H9 (cell line): ENCODE measurements around the gene CCL25. TPM values are rescaled to one million over a fixed set of nuclear protein-coding genes. Genes with fewer than 3 reads are reported as not detected.

ENCODE experiments used
- DNase-seq: peaks from one replicate; pipeline ENCODE4 v3.0.0-alpha.2; 2017
- H2AFZ ChIP-seq: one replicate; pipeline ENCODE4 v1.6.1; 2013; ENCODE audit warnings: mild to moderate bottlenecking, low read length, control low read depth, moderate library complexity
- H2AK5ac ChIP-seq: 2 replicates; pipeline ENCODE4 v1.6.1; 2013; ENCODE audit warnings: low read length, control low read depth, mixed read lengths; ENCODE audit not compliant: insufficient read length
- H2BK120ac ChIP-seq: one replicate; pipeline ENCODE4 v1.6.1; 2013; ENCODE audit warnings: low read depth, mild to moderate bottlenecking, low read length, control low read depth, inconsistent platforms; ENCODE audit not compliant: poor library complexity, severe bottlenecking
- H2BK12ac ChIP-seq: 2 replicates; pipeline ENCODE4 v1.6.1; 2013; ENCODE audit warnings: low read length, control low read depth, mixed read lengths, low read depth; ENCODE audit not compliant: insufficient read length
- H2BK15ac ChIP-seq: 2 replicates; pipeline ENCODE4 v1.6.1; 2013; ENCODE audit warnings: low read depth, low read length, control low read depth
- H2BK20ac ChIP-seq: one replicate; pipeline ENCODE4 v1.6.1; 2013; ENCODE audit warnings: low read depth, mild to moderate bottlenecking, low read length, control low read depth, inconsistent platforms; ENCODE audit not compliant: poor library complexity, severe bottlenecking
- H2BK5ac ChIP-seq: 2 replicates; pipeline ENCODE4 v1.6.1; 2013; ENCODE audit warnings: low read length, control low read depth, mixed read lengths; ENCODE audit not compliant: insufficient read length
- H3K14ac ChIP-seq: 2 replicates; pipeline ENCODE4 v1.6.1; 2013; ENCODE audit warnings: low read length, control low read depth; ENCODE audit not compliant: insufficient read depth
- H3K18ac ChIP-seq: 2 replicates; pipeline ENCODE4 v1.6.1; 2013; ENCODE audit warnings: low read depth, mild to moderate bottlenecking, mixed read lengths, low read length, control low read depth; ENCODE audit not compliant: insufficient read length
- H3K23ac ChIP-seq: 2 replicates; pipeline ENCODE4 v1.6.1; 2013; ENCODE audit warnings: low read length, control low read depth, mixed read lengths, low read depth; ENCODE audit not compliant: insufficient read length
- H3K23me2 ChIP-seq: 2 replicates; pipeline ENCODE4 v1.6.1; 2013; ENCODE audit warnings: low read depth, mild to moderate bottlenecking, mixed read lengths, low read length, control low read depth; ENCODE audit not compliant: insufficient read length, poor library complexity, severe bottlenecking
- H3K27ac ChIP-seq: 2 replicates; pipeline ENCODE4 v1.5.1; 2013; ENCODE audit warnings: low read length, control low read depth, mixed read lengths, low read depth; ENCODE audit not compliant: insufficient read length
- H3K27me3 ChIP-seq: 2 replicates; pipeline ENCODE4 v1.6.1; 2013; ENCODE audit warnings: low read length, control low read depth, inconsistent platforms; ENCODE audit not compliant: insufficient read depth
- H3K4ac ChIP-seq: 2 replicates; pipeline ENCODE4 v1.6.1; 2013; ENCODE audit warnings: low read depth, mild to moderate bottlenecking, control low read depth, inconsistent platforms, low read length, moderate library complexity
- H3K4me1 ChIP-seq: 2 replicates; pipeline ENCODE4 v1.6.1; 2013; ENCODE audit warnings: low read length, control low read depth, inconsistent platforms; ENCODE audit not compliant: insufficient read depth
- H3K4me2 ChIP-seq: 2 replicates; pipeline ENCODE4 v1.6.1; 2013; ENCODE audit warnings: low read length, control low read depth, mixed read lengths; ENCODE audit not compliant: insufficient read length, insufficient read depth
- H3K56ac ChIP-seq: 2 replicates; pipeline ENCODE4 v1.6.1; 2013; ENCODE audit warnings: low read depth, mild to moderate bottlenecking, mixed read lengths, low read length, control low read depth; ENCODE audit not compliant: insufficient read length
- H3K79me1 ChIP-seq: 2 replicates; pipeline ENCODE4 v1.6.1; 2013; ENCODE audit warnings: low read depth, mild to moderate bottlenecking, moderate library complexity, low read length, control low read depth, inconsistent platforms; ENCODE audit not compliant: insufficient read depth, poor library complexity, severe bottlenecking
- H3K79me2 ChIP-seq: 2 replicates; pipeline ENCODE4 v1.6.1; 2013; ENCODE audit warnings: low read length, control low read depth, inconsistent platforms; ENCODE audit not compliant: insufficient read depth
- H3K9ac ChIP-seq: 2 replicates; pipeline ENCODE4 v1.6.1; 2013; ENCODE audit warnings: low read length, control low read depth, mixed read lengths; ENCODE audit not compliant: insufficient read length; ENCODE audit errors: extremely low read depth
- H3K9me3 ChIP-seq: one replicate; pipeline ENCODE4 v1.6.1; 2013; ENCODE audit warnings: low read depth, low read length, inconsistent platforms; ENCODE audit not compliant: control insufficient read depth
- H3T11ph ChIP-seq: one replicate; pipeline ENCODE4 v1.6.1; 2013; ENCODE audit warnings: mild to moderate bottlenecking, low read length, control low read depth, inconsistent platforms
- H4K20me1 ChIP-seq: one replicate; pipeline ENCODE4 v1.6.1; 2013; ENCODE audit not compliant: control insufficient read depth, insufficient read length, insufficient read depth
- H4K5ac ChIP-seq: 2 replicates; pipeline ENCODE4 v1.6.1; 2013; ENCODE audit warnings: low read depth, mild to moderate bottlenecking, mixed read lengths, low read length, control low read depth; ENCODE audit not compliant: insufficient read length
- H4K8ac ChIP-seq: replicated peaks from 2 replicates; pipeline ENCODE4 v1.6.1; 2013; ENCODE audit warnings: low read length, control low read depth, mixed read lengths, low read depth; ENCODE audit not compliant: insufficient read length
- H4K91ac ChIP-seq: 2 replicates; pipeline ENCODE4 v1.6.1; 2013; ENCODE audit warnings: low read depth, mild to moderate bottlenecking, moderate library complexity, mixed read lengths, low read length, control low read depth; ENCODE audit not compliant: insufficient read length
- H3K27ac Mint-ChIP-seq, 3 experiments: 2 replicates in 2 of 3; 3 replicates in 1 of 3; pipeline ENCODE4 v1.8.0; 2020 to 2021; ENCODE audit warnings: mixed read lengths in 3 of 3, mild to moderate bottlenecking in 1 of 3, moderate library complexity in 1 of 3
- H3K27me3 Mint-ChIP-seq: 2 replicates; pipeline ENCODE4 v1.8.0; 2021; ENCODE audit warnings: low read depth, mild to moderate bottlenecking, moderate library complexity, mixed read lengths
- H3K36me3 Mint-ChIP-seq, 3 experiments: 2 replicates in 2 of 3; 3 replicates in 1 of 3; pipeline ENCODE4 v1.8.0; 2020 to 2021; ENCODE audit warnings: low read depth in 3 of 3, mixed read lengths in 3 of 3; ENCODE audit not compliant: insufficient read depth in 1 of 3
- H3K4me1 Mint-ChIP-seq, 2 experiments: 2 replicates each; pipeline ENCODE4 v1.8.0; 2020; ENCODE audit warnings: mixed read lengths in 2 of 2
- H3K4me3 Mint-ChIP-seq, 2 experiments: 2 replicates in 1 of 2; 3 replicates in 1 of 2; pipeline ENCODE4 v1.8.0; 2020 to 2021; ENCODE audit warnings: mild to moderate bottlenecking in 2 of 2, mixed read lengths in 2 of 2, moderate library complexity in 1 of 2
- H3K9me3 Mint-ChIP-seq, 2 experiments: 2 replicates in 1 of 2; 3 replicates in 1 of 2; pipeline ENCODE4 v1.8.0; 2020; ENCODE audit warnings: mild to moderate bottlenecking in 2 of 2, mixed read lengths in 2 of 2, moderate library complexity in 1 of 2
- WGBS: extraction: QIAGEN DNeasy Blood & Tissue Kit; methylation state at CpG from one replicate; pipeline ENCODE4 v1.1.7; 2013; ENCODE audit warnings: missing lambda C conversion rate, low lambda C conversion rate, mixed read lengths; ENCODE audit not compliant: insufficient read length; ENCODE audit errors: extremely low coverage; 5-methylcytosine and 5-hydroxymethylcytosine counted together
- total RNA-seq: library from RNA; stranded (reverse); gene quantifications from 2 replicates; pipeline ENCODE4 v1.2.1, GENCODE V29; 2021
- TF ChIP-seq, protein P1 (sequence below): fragments of 200-600 bp; sonication (generic); conservative IDR thresholded peaks from 3 replicates; pipeline ENCODE4 v1.8.0; 2021; ENCODE audit warnings: antibody characterized with exemption, mild to moderate bottlenecking

The CCL25 gene
- total RNA-seq, 1 experiment from 2014 or later: not detected

DNA sequence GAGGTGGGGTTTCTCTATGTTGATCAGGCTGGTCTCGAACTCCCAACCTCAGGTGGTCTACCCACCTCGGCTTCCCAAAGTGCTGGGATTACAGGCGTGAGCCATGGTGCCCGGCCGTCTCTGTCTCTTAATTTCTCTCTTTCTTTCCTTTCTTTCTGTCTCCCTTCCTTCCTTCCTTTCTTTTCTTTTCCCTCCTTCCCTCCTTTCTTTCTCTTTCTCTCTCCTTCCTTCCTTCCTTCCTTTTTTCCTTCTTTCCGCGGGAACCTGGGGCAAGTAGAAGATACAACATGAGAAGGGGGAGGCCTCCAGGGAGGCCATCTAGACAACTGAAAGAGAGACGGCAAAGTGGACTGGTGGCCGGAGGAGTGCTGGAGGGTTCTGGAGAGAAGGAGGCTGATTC, 31.9 kb upstream of the CCL25 start:
- TF ChIP-seq, protein P1, sequence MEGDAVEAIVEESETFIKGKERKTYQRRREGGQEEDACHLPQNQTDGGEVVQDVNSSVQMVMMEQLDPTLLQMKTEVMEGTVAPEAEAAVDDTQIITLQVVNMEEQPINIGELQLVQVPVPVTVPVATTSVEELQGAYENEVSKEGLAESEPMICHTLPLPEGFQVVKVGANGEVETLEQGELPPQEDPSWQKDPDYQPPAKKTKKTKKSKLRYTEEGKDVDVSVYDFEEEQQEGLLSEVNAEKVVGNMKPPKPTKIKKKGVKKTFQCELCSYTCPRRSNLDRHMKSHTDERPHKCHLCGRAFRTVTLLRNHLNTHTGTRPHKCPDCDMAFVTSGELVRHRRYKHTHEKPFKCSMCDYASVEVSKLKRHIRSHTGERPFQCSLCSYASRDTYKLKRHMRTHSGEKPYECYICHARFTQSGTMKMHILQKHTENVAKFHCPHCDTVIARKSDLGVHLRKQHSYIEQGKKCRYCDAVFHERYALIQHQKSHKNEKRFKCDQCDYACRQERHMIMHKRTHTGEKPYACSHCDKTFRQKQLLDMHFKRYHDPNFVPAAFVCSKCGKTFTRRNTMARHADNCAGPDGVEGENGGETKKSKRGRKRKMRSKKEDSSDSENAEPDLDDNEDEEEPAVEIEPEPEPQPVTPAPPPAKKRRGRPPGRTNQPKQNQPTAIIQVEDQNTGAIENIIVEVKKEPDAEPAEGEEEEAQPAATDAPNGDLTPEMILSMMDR: no peak
- no peak overlapping the region for H2AK5ac ChIP-seq
- Mint-ChIP-seq H3K9me3 (no peaks in the 10 kb centered on the region; a peak in 1 of 5 replicates), H3K27me3 (no peaks in the 10 kb centered on the region), H3K36me3 (peaks cover 0 to 2% (median 0%) of the 10 kb centered on the region in 3 experiments; a peak in 1 of 7 replicates), H3K4me1 (no peaks in the 10 kb centered on the region), H3K27ac (no peak overlapping the region; a peak in 2 of 7 replicates), H3K4me3 (no peak overlapping the region)
- no peaks in the 10 kb centered on the region for H3K27me3 ChIP-seq
- no peak for DNase-seq
- no peaks in the 10 kb centered on the region for H3K23me2 ChIP-seq
- H3K27ac ChIP-seq: no peak overlapping the region
- H3K4me2 ChIP-seq: no peak overlapping the region
- H4K5ac ChIP-seq: no peak overlapping the region
- no peak overlapping the region for H3K4ac ChIP-seq
- H2AFZ ChIP-seq: no peak overlapping the region
- H3T11ph ChIP-seq: no peak overlapping the region
- no peaks in the 10 kb centered on the region for H3K9me3 ChIP-seq
- H4K20me1 ChIP-seq: no peaks in the 10 kb centered on the region
- no peak overlapping the region for H2BK120ac ChIP-seq
- no peak overlapping the region for H3K18ac ChIP-seq
- no peak overlapping the region for H2BK15ac ChIP-seq
- no peak overlapping the region for H4K91ac ChIP-seq
- H3K14ac ChIP-seq: no peak overlapping the region
- WGBS: no CpG with 5 or more reads among the region's 9 CpGs
- no peaks in the 10 kb centered on the region for H3K4me1 ChIP-seq
- no peak overlapping the region for H2BK20ac ChIP-seq
- H4K8ac ChIP-seq: no peak overlapping the region
- H3K9ac ChIP-seq: no peak overlapping the region
- H3K23ac ChIP-seq: no peak overlapping the region
- no peak overlapping the region for H2BK12ac ChIP-seq
- no peak overlapping the region for H3K56ac ChIP-seq
- no peaks in the 10 kb centered on the region for H3K79me2 ChIP-seq
- H2BK5ac ChIP-seq: no peak overlapping the region
- no peaks in the 10 kb centered on the region for H3K79me1 ChIP-seq
